Measurements from ENCODE around the gene ILF2. TPM values are rescaled to one million over a fixed set of nuclear protein-coding genes. Genes with fewer than 3 reads are reported as not detected.

ILF2 gene
- total and polyA plus RNA-seq, 2 of the 13 experiments (the other 11 are each of a cell fraction or from before 2014, with no cell fraction given), result 292 to 366 TPM

GRCh38 chr1:153633754-153634665 lies 36.8 kb downstream of the ILF2 start, which contains the start of gene CHTOP (continued):
- TF ChIP-seq ZNF687 (CRISPR knock-in tag; IDR thresholded peaks at IDR 0.05), result peak; percentile 94
- TF ChIP-seq SMYD3 (CRISPR knock-in tag; IDR thresholded peaks at IDR 0.05), result peak; percentile 81; the same call in 1 of the 2 replicates
- TF ChIP-seq GFI1 (CRISPR knock-in tag; IDR thresholded peaks at IDR 0.05; ENCODE audit: borderline replicate concordance), result peak; percentile 62; the same call in 1 of the 2 replicates
- TF ChIP-seq, protein P1, sequence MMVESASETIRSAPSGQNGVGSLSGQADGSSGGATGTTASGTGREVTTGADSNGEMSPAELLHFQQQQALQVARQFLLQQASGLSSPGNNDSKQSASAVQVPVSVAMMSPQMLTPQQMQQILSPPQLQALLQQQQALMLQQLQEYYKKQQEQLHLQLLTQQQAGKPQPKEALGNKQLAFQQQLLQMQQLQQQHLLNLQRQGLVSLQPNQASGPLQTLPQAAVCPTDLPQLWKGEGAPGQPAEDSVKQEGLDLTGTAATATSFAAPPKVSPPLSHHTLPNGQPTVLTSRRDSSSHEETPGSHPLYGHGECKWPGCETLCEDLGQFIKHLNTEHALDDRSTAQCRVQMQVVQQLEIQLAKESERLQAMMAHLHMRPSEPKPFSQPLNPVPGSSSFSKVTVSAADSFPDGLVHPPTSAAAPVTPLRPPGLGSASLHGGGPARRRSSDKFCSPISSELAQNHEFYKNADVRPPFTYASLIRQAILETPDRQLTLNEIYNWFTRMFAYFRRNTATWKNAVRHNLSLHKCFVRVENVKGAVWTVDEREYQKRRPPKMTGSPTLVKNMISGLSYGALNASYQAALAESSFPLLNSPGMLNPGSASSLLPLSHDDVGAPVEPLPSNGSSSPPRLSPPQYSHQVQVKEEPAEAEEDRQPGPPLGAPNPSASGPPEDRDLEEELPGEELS (CRISPR knock-in tag; IDR thresholded peaks at IDR 0.05), result peak; percentile 7; the same call in 1 of the 2 replicates
- no peak for TF ChIP-seq ZNF160 (CRISPR knock-in tag; IDR thresholded peaks at IDR 0.05)
- no peak for TF ChIP-seq ZBTB4 (CRISPR knock-in tag; IDR thresholded peaks at IDR 0.05; ENCODE audit: borderline replicate concordance)
- TF ChIP-seq SETDB1 (CRISPR knock-in tag; IDR thresholded peaks at IDR 0.05; ENCODE audit: borderline replicate concordance), result no peak
- TF ChIP-seq JARID2 (CRISPR knock-in tag; IDR thresholded peaks at IDR 0.05; ENCODE audit: insufficient replicate concordance), result no peak
- TF ChIP-seq, protein P2, sequence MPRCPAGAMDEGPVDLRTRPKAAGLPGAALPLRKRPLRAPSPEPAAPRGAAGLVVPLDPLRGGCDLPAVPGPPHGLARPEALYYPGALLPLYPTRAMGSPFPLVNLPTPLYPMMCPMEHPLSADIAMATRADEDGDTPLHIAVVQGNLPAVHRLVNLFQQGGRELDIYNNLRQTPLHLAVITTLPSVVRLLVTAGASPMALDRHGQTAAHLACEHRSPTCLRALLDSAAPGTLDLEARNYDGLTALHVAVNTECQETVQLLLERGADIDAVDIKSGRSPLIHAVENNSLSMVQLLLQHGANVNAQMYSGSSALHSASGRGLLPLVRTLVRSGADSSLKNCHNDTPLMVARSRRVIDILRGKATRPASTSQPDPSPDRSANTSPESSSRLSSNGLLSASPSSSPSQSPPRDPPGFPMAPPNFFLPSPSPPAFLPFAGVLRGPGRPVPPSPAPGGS (CRISPR knock-in tag; IDR thresholded peaks at IDR 0.05), result peak; percentile 61
- TF ChIP-seq ZNF207 (IDR thresholded peaks at IDR 0.05; ENCODE audit: borderline replicate concordance), result no peak
- no peak for TF ChIP-seq ZNF24 (IDR thresholded peaks at IDR 0.05)
- TF ChIP-seq, protein P3, sequence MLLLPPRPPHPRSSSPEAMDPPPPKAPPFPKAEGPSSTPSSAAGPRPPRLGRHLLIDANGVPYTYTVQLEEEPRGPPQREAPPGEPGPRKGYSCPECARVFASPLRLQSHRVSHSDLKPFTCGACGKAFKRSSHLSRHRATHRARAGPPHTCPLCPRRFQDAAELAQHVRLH (CRISPR knock-in tag; IDR thresholded peaks at IDR 0.05; ENCODE audit: borderline replicate concordance, low read depth), result peak; percentile 84
- no peak for TF ChIP-seq ZNF724P (CRISPR knock-in tag; IDR thresholded peaks at IDR 0.05; ENCODE audit: borderline replicate concordance)
- peak; percentile 65; the same call in 1 of the 2 replicates for TF ChIP-seq EED (CRISPR knock-in tag; IDR thresholded peaks at IDR 0.05)
- no peak for TF ChIP-seq ZNF879 (CRISPR knock-in tag; IDR thresholded peaks at IDR 0.05)
- TF ChIP-seq NONO (IDR thresholded peaks at IDR 0.05), result no peak
- peak; percentile 88 for TF ChIP-seq NONO (CRISPR knock-in tag; conservative IDR thresholded peaks at IDR 0.05)
